GM18868 (cell line): Measurements from ENCODE around the gene NEUROD4.
"Not testable (repeated sequence)": the region's sequence is repeated elsewhere in the genome, so short reads cannot be mapped to it uniquely, and the experiment has no call there.

Experiments
- ATAC-seq: cut with Tn5 transposase; IDR thresholded peaks from one replicate; pipeline ENCODE4 v1.9.1; 2021; ENCODE audit warnings: mild to moderate bottlenecking, moderate library complexity; ENCODE audit not compliant: unreplicated experiment

Gene NEUROD4, protein sequence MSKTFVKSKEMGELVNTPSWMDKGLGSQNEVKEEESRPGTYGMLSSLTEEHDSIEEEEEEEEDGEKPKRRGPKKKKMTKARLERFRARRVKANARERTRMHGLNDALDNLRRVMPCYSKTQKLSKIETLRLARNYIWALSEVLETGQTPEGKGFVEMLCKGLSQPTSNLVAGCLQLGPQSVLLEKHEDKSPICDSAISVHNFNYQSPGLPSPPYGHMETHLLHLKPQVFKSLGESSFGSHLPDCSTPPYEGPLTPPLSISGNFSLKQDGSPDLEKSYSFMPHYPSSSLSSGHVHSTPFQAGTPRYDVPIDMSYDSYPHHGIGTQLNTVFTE

DNA sequence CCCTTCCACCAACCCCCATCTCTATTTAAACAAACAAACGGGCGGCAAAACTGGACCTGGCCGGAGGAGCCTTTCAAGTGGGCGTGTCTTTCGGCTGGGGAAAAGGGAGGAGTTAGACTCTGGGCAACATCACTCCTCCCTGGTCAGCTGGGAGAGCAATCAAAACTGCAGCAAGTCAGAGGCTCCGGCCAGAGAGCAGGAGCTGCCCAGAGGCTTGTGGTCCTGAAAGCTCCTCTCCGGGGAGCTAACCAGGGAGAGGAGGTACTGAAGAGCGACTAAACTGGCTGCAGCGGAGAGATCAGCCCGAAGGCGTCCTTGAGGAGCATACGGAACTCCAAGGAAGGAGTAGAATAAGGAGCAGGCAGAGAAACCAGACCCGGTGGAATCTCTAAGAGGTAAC, at the start of gene NEUROD4:
TSS of gene NEUROD4 (plus strand) at position 191 of the 400 bp plus-strand sequence. CDS start 6,466 bp downstream, outside the sequence.
- ATAC-seq = no peak

DNA sequence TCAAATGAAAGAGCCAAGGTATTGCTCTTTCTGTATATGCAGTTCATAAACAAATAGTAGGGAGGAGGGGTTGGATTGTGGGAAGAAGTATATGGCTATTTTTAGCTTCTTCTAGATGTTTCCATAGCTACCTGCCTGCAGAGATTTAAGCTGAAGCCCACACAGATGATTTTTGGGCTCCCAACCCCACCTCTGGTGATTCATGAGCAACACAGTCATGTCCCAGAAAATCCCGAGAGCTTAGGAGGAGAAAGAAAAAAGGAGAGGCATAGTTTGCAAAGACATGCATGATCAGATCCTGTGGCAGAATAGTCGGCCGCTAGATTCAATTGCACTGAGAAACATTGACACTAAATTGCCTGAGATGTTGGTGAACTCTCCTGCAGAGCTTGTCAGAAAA, 49.0 kb upstream of the NEUROD4 start:
- ATAC-seq = no peak

DNA sequence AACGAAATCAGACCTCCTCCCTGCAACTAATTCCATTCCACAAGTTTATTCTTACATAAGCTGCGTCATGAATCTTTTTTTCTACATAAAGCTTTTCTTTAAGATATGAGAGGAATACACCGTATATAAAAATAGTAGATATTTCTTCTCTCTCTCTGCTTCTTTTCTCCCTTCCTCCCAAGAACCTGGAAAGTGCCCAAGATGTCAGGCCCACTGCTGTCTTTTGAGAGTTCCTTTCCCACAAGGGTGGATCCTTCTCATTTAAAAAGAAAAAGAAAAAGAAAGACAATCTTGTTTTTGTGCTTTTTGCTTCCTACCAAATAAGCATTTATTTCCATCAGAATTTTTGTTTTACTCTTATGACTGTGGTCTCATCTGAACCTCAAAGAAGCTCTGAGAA, 46.2 kb upstream of the NEUROD4 start:
- ATAC-seq = no peak

DNA sequence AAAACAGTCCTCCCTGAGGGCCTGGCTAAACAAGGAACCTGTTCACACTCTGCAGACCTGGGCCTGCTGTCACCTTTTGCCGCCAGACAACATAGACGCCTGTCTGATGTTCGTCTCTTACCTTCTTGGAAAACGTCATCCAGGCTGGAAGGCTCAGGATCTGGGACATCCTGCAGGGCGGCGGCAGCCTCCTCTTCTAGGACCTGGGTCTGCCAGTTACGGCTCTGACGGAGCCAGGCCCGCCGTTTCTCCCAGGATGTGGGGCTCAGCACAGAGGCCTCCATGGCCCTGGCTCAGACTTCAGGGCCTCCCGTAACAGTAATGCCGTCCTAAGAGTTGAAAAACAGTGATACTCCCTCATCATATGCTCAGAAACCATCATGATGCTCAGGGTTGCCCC, 45.5 kb upstream of the NEUROD4 start:
- ATAC-seq = no peak

DNA sequence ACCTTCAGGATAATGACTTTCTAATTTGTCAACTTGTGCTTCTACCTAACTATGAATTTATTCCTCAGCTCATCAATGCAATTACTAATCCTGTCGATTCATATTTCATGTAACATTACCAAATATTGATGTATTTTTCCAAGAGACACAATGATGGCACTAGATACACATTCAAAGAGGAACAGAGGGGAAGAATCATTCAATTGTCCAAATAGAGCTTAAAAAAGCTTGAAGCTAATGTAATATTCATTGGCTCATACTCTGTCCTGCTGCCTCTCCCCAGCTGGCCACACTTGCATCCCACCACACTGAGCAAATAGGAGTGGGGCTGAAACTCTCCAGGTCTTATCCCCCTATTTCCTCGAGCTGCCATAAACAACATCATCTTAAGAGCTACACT, 44.5 kb upstream of the NEUROD4 start:
- ATAC-seq = no peak

DNA sequence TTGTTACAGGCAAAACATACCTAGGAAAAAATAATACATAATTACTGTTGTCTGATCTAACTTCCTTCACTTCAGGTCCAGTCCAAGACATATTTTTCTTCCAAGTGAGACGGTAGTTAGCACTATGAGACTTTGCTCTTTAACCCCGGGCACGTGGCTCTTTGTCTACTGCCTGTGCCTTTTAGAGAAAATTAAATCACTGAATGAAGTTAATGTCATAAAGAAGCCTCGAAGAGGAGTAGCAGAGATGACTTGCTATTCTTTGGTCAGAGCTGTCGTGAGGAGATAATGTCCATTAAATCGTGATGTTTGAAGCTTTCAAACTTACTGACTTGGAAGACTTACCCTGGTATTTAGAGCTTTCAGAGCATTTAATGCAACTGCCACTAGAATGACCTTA, 43.9 kb upstream of the NEUROD4 start:
- no peak for ATAC-seq

DNA sequence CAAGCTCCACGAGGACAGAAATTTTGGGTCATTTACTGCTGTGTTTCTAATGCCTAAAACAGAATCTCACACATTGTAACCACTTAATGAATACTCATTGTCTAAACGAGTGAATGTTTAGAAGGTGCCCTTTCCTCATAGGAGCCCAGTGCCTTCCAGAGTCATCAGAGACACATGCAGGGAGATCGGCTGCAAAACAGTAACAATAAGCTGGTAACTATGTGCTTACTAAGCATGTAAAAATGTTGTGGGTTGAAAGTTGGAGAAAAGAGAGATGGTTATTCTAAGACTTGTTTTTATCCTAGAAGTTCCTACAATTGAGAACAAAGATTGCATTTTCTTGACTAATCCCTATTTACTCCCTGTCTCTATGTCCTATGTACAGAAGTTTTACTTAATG, 42.6 kb upstream of the NEUROD4 start:
- ATAC-seq = no peak

DNA sequence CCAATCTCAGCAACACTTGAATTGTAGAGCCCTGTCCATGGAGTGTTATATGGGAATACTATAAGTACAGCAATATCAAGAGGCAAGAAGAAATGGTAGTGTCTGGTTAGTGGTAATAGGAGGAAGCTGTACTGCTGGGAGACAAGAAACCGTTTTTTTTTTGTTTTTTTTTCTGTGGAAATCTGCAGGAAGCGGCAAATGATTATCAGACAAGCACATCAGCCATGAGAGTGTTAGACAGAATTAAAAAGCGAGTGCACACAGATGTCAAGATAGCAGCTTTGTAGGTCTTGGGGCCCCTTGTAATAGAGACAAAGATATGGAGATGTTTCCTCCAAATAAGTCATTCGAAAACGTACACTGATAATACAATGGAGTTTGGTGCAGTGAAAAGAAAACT, 41.9 kb upstream of the NEUROD4 start:
- no peak for ATAC-seq

DNA sequence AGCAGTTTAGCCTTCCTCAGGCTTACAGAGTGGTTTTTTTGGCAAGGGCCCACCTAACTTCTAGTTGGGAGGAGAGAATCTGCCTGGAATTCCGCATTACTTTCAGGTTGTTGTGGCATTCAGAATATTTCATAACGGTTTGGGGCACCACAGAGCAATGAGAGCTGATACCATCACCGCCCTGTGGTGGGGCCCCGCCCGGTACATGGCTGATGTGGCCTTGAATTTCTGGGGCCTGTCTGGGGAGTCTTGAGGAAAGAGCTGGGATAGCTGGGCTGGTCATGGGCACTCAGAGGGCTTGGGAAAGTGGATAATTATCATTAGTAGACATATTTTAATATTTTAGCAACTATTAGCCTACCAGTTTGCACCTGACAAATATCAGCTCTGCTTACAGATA, 39.4 kb upstream of the NEUROD4 start:
- no peak for ATAC-seq

DNA sequence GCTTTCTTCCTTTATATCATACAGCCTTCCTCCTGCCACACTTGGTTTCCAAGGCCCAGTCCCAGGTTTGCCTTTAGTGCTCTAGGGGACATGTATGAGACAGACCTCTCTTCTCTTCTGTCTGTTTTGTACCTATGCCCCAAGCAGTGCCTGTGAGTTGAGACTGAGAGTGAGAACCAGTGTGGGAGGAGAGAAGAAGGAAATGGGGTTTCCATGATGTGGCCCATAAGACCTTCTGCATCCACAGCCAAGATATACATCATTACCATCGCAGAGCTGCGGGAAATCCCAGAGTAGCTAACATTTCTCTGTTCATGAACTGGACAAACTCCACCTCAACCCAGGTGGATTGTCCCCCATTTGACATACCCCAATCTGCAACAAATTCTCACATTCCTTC, 38.0 kb upstream of the NEUROD4 start:
- peak; percentile 34 for ATAC-seq

DNA sequence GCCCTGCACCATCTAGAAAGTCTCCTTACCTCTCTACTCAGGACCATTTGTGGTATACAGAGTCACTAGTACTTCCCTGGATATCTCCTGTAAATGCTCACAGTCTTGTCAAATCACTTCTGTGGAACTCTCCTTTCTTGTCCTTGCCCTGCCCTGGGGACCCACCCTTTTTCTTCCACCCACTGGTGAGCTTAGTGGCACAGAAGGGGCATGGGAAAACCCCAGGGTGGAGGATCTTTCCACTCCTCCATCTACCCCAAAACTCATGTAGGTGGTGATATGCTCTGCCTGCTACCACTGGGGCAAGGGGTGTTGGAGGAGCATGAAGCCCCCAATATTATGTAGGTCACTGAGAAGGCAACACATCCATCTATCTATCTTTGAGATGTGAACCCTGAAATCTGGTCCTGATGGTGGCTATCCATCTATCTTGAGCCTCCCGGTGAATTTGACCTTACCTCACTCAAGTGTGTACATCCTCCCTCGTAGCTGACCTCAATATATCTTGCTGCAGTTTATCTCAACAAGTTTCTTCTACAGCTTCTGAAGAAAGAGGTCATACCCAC, 36.2 kb upstream of the NEUROD4 start:
- ATAC-seq = no peak

DNA sequence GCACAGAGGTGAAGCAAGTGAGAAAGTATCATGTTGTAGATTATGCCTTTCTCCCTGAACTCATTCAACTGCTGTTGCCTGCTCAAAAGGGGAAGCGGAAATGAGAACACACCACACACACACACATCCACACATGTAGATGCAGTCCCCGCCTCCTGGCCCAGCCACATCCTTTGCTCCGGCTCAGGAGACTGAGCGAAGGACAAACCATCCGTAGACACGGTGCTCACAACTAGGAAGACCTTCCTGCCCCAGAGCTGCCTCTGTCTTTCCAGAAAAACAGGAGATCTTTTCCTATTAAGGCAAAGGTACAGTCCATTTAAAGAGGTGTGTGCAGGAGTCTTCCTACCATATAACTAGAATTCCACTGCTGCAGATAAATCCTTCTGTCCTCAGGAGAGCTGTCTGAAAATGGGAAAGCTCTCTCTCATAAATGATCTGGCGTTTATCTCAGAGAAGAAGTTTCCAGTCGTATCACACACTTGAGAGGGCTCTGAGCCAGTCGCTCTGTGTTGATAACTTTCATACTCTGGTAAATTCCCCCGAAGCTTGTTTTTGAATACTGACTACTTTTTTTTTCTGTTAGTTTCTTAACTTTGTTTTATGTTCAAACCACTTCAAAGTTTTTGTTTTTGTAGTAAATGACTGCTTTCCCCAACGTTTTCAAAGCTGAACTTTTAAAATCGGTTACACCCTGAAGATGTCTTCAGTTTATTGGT, 35.0 kb upstream of the NEUROD4 start, which contains the start of gene TESPA1:
TSS of gene TESPA1 (minus strand) at position 105 of the 719 bp plus-strand sequence. CDS start 10,200 bp downstream, outside the sequence.
- ATAC-seq = peak; percentile 96

DNA sequence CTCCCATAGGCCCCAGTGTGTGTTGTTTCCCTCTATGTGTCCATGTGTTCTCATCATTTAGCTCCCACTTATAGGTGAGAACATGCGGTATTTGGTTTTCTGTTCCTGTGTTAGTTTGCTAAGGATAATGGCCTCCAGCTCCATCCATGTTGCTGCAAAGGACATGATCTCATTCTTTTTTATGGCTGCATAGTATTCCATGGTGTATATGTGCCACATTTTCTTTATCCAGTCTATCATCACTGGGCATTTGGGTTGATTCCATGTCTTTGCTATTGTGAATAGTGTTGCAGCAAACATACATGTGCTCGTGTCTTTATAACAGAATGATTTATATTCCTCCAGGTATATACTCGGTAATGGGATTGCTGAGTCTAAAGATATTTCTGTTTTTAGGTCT, 33.0 kb upstream of the NEUROD4 start:
- not testable (repeated sequence) for ATAC-seq

DNA sequence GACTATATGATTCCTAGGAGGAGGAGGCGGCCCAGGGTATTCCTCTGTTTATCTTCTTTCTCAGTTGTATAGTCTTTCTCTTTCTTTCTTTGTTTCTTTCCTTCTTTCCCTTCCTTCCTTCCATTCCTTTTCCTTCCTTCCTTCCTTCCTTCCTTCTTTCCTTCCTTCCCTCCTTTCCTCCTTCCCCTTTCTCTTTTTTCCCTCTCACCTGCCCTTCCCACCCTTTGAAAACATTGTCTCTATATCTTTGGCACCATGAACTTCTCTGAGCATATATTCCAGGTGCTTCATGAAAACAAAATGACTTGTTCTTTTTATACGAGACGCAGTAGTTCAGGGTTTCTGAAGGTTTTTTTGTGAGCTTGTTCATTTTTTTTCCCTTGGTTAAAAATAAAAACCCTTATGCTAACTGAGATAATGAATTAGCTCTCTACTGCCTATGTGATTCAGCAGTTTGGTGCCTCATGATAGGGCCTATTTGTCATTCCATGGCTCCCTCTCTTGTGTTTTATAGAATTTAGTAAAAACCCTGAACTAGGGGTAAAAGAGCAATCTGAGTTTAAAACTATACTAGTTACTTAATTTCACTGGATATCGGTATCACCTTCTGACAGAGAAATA, 32.1 kb upstream of the NEUROD4 start:
- no peak for ATAC-seq

DNA sequence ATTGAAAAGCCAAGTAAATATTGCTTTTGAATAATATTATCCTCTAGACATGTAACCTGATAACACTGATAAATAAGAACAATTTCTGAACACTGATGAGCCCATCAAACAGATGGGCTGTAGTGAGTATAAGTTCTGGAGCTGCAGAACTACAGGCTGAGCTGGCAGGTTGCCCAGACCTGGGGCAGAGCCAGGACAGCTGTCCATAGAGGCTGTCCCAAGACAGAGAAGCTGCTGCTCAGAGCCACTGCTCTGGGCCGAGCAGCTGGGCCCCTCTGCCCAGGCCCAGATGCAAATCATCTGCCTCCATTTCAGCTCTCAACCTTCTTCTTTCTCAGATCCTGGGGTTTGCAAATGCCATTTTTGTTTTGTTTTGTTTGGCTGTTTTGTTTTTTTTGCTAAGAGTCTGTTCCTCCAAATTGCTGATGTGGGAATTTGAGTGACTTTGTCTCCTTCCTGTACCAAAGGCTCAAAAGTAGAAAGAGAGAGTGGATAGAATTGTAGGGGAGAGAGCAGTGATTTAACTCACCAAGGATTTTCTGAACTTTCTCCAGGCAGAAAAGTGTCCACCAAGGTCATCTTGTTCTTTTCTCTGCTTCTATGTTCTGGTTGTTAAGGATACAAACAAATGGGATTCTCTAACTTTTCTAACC, 31.2 kb upstream of the NEUROD4 start:
- ATAC-seq = no peak

DNA sequence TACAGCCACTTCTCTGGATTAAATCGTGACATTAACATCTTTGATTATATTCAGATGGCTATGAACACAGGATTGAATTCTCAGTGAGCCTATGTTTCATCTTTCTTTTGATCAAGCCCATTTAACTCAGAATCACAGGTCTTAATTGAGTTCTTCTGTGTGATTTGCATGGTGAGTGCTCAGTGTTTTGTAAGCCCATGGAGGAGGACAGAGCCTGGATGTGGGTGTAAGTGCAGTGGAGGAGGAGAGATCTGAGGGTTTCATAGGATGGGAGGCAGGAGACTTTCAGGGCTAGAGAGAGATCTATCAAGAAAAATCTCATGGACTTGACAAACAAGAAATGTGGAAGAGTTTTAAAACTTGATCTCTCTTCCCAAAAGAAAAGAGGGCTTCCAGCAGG, 29.9 kb upstream of the NEUROD4 start:
- ATAC-seq = no peak

DNA sequence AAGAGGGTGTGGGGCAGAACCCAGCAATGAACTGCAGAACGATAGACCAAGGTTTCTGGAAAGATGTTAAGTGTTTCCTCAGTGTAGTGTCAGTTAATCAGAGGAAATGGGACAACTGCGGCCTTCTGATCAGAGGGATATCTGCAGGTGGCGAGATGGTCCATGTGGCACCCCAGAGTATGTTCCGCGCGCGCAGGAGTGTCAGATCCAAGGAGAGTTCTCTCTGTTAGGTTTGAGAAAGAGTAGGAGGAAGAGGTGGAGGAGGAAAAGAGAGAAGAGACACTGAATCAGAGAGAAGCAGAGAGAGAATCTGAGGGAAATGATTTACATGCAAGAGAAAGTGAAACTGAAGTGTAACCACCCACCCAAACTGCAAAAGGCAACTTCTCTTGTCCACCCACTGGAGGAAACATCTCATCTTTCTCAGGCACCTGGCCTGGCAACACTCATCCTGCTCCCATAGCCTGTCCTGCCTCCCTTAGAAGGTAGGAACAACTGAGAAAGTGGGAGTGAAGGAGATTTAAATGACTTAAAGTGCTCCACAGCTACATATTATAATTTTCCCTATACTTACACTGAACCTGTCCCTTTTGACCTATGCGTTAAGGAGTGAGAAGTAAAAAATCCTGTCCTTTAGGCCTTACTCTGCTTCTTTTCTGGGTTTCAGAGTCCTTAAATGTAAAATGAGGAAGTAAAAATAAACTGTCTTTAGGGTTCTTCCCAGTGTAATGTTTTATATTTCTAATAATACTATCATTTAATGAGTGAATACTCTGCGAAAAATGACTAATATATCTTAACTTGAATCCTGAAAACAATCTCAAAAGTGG, 28.4 kb upstream of the NEUROD4 start:
- ATAC-seq = peak; percentile 71

DNA sequence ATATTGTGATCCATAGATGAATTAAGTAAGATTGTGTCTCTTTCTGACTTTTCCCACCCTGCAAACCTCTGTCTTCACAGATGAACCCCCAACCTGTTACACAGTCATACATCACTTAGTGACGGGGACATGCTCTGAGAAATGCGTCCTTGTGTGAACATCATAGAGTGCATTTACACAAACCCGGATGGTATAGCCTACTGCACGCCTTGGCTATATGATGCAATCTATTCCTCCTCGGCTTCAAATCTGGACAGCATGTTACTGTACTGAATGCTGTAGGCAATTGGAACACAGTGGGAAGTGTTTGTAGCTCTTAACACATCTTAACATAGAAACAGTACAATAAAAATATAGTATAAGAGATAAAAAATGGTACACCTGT, 27.8 kb upstream of the NEUROD4 start:
- ATAC-seq = peak; percentile 66

DNA sequence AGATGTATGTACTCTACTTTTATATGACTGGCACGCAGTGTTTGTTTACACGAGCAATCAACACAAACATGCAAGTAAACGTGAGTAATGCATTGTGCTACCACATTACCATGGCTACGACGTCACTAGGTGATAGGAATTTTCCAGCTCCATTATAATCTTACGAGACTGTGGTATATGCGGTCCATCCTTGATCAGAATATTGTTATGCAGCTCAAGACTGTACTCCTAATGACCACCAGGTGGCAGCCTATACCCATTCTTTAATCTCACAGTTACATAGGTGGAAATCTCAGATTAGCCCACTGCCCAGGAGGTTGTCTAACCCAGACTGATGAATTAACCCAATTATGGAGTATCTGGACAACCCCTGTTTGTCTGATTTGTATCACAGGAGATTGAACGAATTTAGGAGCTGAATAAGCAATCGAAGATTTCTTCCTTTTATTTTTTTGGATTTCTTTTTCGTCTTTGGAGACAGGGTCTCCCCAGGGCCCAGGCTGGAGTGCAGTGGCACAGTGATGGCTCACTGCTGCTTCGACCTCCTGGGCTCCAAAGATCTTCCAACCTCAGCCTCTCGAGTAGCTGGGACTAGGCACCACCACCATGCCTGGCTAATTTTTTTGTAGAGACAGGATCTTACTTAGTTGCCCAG, 26.5 kb upstream of the NEUROD4 start:
- peak; percentile 45 for ATAC-seq

DNA sequence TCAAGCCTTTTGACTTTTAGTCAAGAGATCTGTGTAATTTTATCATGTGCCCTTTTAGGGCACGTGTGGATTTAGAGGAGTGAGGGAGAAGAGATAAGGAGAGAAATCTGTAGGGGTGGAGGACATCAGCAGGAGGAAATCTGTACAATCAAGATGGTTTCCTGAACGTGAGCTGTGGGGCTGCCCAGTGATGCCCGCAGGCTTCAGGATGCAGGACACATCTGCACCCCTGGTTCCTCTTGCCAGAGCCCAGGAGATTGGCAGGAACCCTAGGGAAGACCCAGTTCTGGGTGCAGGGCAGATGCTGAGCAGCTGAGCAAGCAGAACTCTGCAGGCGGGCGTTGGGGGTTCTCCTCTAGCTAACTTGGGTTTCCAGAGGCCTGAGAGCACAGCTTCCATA, 23.6 kb upstream of the NEUROD4 start:
- no peak for ATAC-seq
